AG04450 (cell line): ENCODE results near the gene ARHGAP24. TPM values are rescaled to one million over a fixed set of nuclear protein-coding genes. Genes with fewer than 3 reads are reported as not detected.

Experiments
- CTCF ChIA-PET: fragments of 300-600, 350-600 bp; formaldehyde crosslinking; extraction: SDS; loops from one replicate; lab custom pipeline; 2022; ENCODE audit warnings: antibody characterized with exemption, inconsistent platforms; lab: Charles Lee
- POLR2A ChIA-PET: fragments of 350-600 bp; formaldehyde crosslinking; extraction: SDS; loops from one replicate; lab custom pipeline; 2021; ENCODE audit warnings: antibody characterized with exemption, inconsistent platforms; lab: Yijun Ruan, JAX
- DNase-seq: peaks from one replicate; pipeline ENCODE4 v3.0.0-alpha.2; 2011; ENCODE audit warnings: low read depth, low spot score
- H3K27ac ChIP-seq: one replicate; pipeline ENCODE4 v1.5.1; 2012; ENCODE audit warnings: low read depth, low read length, control low read depth
- H3K27me3 ChIP-seq: one replicate; pipeline ENCODE4 v1.6.0; 2012; ENCODE audit warnings: low read length; ENCODE audit not compliant: control insufficient read depth, insufficient read depth
- H3K4me3 ChIP-seq: 2 replicates; pipeline ENCODE4 v1.5.1; 2011; ENCODE audit warnings: mild to moderate bottlenecking, low read depth, low read length, control low read depth
- H3K9me3 ChIP-seq: 2 replicates; pipeline ENCODE4 v1.5.1; 2012; ENCODE audit warnings: low read length; ENCODE audit not compliant: control insufficient read depth, insufficient read depth
- polyA plus RNA-seq: library from polyadenylated mRNA; depleted of rRNA; stranded (reverse); fragments of >200 nt; gene quantifications from 2 replicates; pipeline ENCODE4 v1.2.3, GENCODE V29; 2011
- TF ChIP-seq, protein P1 (sequence below): IDR thresholded peaks from 2 replicates; pipeline ENCODE4 v1.5.1; 2011; ENCODE audit warnings: low read depth, low read length, control low read depth, inconsistent platforms

Gene ARHGAP24
- polyA plus RNA-seq, 1 experiment: 16.8 TPM

DNA sequence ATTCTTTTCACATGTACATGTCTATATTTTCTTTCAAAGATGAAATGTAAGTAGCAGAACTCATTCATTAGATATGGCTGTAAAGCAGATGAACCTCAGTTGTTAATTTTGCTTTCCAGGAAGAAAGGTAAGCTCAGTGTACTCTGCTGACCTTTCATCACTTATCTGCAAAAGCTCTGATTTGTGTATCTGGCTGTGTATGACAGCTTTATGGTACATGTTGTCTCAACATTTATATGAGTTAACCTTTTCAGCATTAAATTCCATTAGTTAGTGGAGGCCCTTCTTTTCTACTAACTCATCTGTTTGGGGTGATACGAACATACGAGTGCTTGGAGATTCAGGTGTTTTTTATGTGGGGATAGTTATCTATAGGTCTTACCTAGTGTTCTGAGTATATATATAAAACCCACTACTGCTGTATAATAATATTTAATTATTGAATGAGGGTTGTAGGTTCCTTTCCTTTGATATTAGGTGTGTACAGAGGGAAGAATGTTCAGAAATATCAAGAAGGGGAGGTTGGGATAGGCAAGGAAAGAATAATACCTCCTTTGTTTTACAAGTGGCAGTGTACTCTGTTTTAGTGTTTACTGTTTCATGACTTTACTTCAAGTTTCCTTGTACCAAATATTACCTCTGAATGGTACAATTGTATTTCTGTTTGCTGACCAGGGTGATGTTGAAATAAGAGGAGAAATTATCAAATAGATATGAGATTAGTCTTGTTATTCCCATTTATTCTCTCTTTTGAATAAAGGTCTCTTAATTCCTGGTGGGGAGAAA lies 395.5 kb downstream of the ARHGAP24 start:
- no peak for DNase-seq
- Histone ChIP-seq H3K4me3 (no peak overlapping the region), H3K9me3 (no peaks in the 10 kb centered on the region), H3K27ac (no peak overlapping the region), H3K27me3 (no peaks in the 10 kb centered on the region)
- CTCF ChIA-PET: interaction anchor here (1.1 to 1.7 kb wide), 3 partner anchors 18 to 99 kb away, joined by 3 to 6 read pairs (median 3); no protein-coding TSS in a partner anchor
- TF ChIP-seq, protein P1, sequence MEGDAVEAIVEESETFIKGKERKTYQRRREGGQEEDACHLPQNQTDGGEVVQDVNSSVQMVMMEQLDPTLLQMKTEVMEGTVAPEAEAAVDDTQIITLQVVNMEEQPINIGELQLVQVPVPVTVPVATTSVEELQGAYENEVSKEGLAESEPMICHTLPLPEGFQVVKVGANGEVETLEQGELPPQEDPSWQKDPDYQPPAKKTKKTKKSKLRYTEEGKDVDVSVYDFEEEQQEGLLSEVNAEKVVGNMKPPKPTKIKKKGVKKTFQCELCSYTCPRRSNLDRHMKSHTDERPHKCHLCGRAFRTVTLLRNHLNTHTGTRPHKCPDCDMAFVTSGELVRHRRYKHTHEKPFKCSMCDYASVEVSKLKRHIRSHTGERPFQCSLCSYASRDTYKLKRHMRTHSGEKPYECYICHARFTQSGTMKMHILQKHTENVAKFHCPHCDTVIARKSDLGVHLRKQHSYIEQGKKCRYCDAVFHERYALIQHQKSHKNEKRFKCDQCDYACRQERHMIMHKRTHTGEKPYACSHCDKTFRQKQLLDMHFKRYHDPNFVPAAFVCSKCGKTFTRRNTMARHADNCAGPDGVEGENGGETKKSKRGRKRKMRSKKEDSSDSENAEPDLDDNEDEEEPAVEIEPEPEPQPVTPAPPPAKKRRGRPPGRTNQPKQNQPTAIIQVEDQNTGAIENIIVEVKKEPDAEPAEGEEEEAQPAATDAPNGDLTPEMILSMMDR: no peak
- POLR2A ChIA-PET: no interaction called here

DNA sequence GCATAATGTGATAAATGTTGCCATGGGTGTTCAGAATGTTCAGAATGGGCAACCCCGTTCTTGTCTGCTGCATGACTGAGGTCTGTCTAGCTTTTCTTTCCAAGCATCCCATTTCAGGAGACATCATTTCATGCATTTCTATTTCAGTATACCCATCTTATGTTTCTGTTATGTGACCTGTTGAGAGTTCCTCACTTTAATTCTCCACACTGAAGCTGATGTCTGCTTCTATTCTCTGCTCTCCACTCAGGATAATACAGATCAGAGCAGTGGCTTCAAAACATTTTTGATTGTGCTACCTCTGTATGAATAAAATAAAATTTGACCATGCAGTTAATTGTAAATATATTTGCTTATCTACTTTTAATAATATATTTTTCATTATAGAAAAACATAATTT lies 398.6 kb downstream of the ARHGAP24 start:
- Histone ChIP-seq H3K4me3 (no peak overlapping the region), H3K27me3 (no peaks in the 10 kb centered on the region), H3K27ac (no peak overlapping the region), H3K9me3 (no peaks in the 10 kb centered on the region)
- POLR2A ChIA-PET: no interaction called here
- CTCF ChIA-PET: interaction anchor here (0.7 kb wide), 1 partner anchor 172 kb away, joined by 3 read pairs; no protein-coding TSS in a partner anchor
- TF ChIP-seq, protein P1: no peak
- DNase-seq: no peak

DNA sequence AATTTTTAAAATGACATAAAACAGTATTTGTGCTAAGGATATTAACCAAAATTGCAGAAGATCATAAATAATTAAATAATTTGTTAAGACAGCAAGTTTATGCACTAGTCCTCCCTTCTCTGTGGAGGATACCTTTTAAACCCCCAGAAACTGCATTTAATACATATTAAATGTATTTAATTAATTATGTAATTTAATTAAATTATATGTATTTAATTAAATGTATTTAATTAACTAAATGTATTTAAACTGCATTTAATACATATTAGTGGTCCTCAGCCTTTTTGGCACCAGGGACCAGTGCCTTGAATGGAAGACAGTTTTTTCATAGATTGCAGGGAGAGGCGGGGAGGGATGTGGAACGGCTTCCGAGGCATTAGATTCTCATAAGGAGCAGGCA lies 404.6 kb downstream of the ARHGAP24 start:
- H3K27me3 ChIP-seq: no peaks in the 10 kb centered on the region
- no peak overlapping the region for H3K27ac ChIP-seq
- TF ChIP-seq, protein P1: no peak
- no peak for DNase-seq
- H3K9me3 ChIP-seq: no peaks in the 10 kb centered on the region; the same call in 1 of the 2 replicates
- H3K4me3 ChIP-seq: no peak overlapping the region
- POLR2A ChIA-PET: no interaction called here
- CTCF ChIA-PET: no interaction called here

DNA sequence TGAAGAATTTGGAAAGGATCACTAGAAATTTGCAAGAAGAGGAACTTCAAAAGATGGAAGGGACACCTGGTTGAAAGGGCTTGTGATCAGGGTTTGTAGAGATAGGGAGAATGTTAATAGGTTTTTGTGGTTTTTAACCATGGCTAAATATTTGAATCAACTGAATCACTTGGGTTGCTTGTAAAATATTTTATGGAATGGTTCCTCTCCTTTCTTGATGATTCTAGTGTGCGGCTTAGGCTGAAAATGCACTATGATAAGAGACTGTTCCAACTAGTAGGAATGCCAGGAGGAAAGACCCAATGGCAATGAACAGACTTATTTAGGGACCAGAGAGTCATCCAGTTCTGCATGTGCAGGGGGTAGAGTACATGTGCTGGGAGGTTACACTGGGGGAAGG lies 408.2 kb downstream of the ARHGAP24 start:
- ChIA-PET POLR2A (no interaction called here), CTCF (no interaction called here)
- Histone ChIP-seq H3K27me3 (no peaks in the 10 kb centered on the region), H3K27ac (no peak overlapping the region), H3K9me3 (no peaks in the 10 kb centered on the region; the same call in 1 of the 2 replicates), H3K4me3 (no peak overlapping the region)
- no peak for DNase-seq
- TF ChIP-seq, protein P1: no peak

DNA sequence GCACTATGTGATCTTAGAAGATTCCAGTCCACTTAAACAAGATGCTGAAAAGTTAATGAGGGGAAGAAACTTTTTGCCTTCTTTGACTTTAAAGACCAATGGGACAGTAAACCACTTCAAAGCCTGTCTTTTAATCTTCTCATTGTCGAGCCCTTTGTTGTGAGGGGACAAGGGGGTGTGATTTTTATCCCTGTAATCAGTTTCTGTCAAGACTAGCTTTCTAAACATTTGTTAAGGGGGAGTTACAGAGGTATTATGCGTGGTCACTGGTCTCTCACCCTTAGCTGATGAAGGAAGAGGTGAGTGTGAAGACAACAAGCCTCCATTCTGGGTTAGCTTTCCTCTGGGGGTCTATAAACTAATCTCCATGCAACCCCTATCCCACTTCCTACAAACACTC lies 409.3 kb downstream of the ARHGAP24 start:
- Histone ChIP-seq H3K27ac (no peak overlapping the region), H3K4me3 (no peak overlapping the region), H3K9me3 (no peaks in the 10 kb centered on the region; the same call in 1 of the 2 replicates), H3K27me3 (no peaks in the 10 kb centered on the region)
- ChIA-PET CTCF (no interaction called here), POLR2A (no interaction called here)
- TF ChIP-seq, protein P1: no peak
- DNase-seq: no peak
